Trophoblast cell (in vitro differentiated cells and primary cell): ENCODE data around the gene ASCC1.

ENCODE experiments used
- DNase-seq, 2 donors: peaks; one replicate each; pipeline ENCODE4 v3.0.0-alpha.2; 2016
- H2AFZ ChIP-seq: 2 replicates; pipeline ENCODE4 v1.6.1; 2013; ENCODE audit warnings: low read length, moderate library complexity, mild to moderate bottlenecking; ENCODE audit not compliant: insufficient read depth, poor library complexity
- H2AK5ac ChIP-seq: 2 replicates; pipeline ENCODE4 v1.6.1; 2013; ENCODE audit warnings: mild to moderate bottlenecking, low read length
- H2BK120ac ChIP-seq: 2 replicates; pipeline ENCODE4 v1.6.1; 2013; ENCODE audit warnings: low read length, mild to moderate bottlenecking, moderate library complexity; ENCODE audit not compliant: insufficient read depth, poor library complexity
- H2BK12ac ChIP-seq: 2 replicates; pipeline ENCODE4 v1.6.1; 2013; ENCODE audit warnings: mild to moderate bottlenecking, low read length, moderate library complexity
- H2BK5ac ChIP-seq: 2 replicates; pipeline ENCODE4 v1.6.1; 2013; ENCODE audit warnings: low read length, low read depth, moderate library complexity, mild to moderate bottlenecking; ENCODE audit not compliant: poor library complexity
- H3K14ac ChIP-seq: 2 replicates; pipeline ENCODE4 v1.6.1; 2013; ENCODE audit warnings: mild to moderate bottlenecking, low read length
- H3K18ac ChIP-seq: 2 replicates; pipeline ENCODE4 v1.6.1; 2013; ENCODE audit warnings: mild to moderate bottlenecking, low read length
- H3K23ac ChIP-seq: 2 replicates; pipeline ENCODE4 v1.6.1; 2013; ENCODE audit warnings: low read length
- H3K27ac ChIP-seq: 2 replicates; pipeline ENCODE4 v1.5.1; 2013; ENCODE audit warnings: low read depth, mild to moderate bottlenecking, inconsistent platforms, low read length, moderate library complexity
- H3K27me3 ChIP-seq: 2 replicates; pipeline ENCODE4 v1.6.1; 2013; ENCODE audit warnings: inconsistent platforms, mild to moderate bottlenecking, low read length, moderate library complexity; ENCODE audit not compliant: insufficient read depth
- H3K36me3 ChIP-seq, 2 experiments: 1 replicate in 1 of 2; 2 replicates in 1 of 2; pipeline ENCODE4 v1.6.1; 2013; ENCODE audit warnings: low read length in 2 of 2, mild to moderate bottlenecking in 2 of 2, moderate library complexity in 1 of 2; ENCODE audit not compliant: insufficient read depth in 2 of 2, control insufficient read depth in 1 of 2
- H3K4ac ChIP-seq: 2 replicates; pipeline ENCODE4 v1.6.1; 2013; ENCODE audit warnings: low read depth, mild to moderate bottlenecking, low read length, moderate library complexity
- H3K4me1 ChIP-seq, 2 experiments: 1 replicate in 1 of 2; 2 replicates in 1 of 2; pipeline ENCODE4 v1.6.1; 2013; ENCODE audit warnings: low read length in 2 of 2, mild to moderate bottlenecking in 2 of 2, moderate library complexity in 1 of 2; ENCODE audit not compliant: insufficient read depth in 2 of 2, control insufficient read depth in 1 of 2
- H3K4me2 ChIP-seq: 2 replicates; pipeline ENCODE4 v1.6.1; 2013; ENCODE audit warnings: inconsistent platforms, mild to moderate bottlenecking, low read length, moderate library complexity
- H3K4me3 ChIP-seq: 2 replicates; pipeline ENCODE4 v1.5.1; 2013; ENCODE audit warnings: mild to moderate bottlenecking, low read depth, low read length, inconsistent platforms
- H3K79me1 ChIP-seq: one replicate; pipeline ENCODE4 v1.6.1; 2013; ENCODE audit warnings: low read length
- H3K79me2 ChIP-seq: 2 replicates; pipeline ENCODE4 v1.6.1; 2013; ENCODE audit warnings: low read length, mild to moderate bottlenecking; ENCODE audit not compliant: control insufficient read depth, insufficient read depth, poor library complexity
- H3K9ac ChIP-seq: 2 replicates; pipeline ENCODE4 v1.6.1; 2013; ENCODE audit warnings: mild to moderate bottlenecking, low read length
- H3K9me3 ChIP-seq: 2 replicates; pipeline ENCODE4 v1.6.1; 2013; ENCODE audit warnings: low read depth, mild to moderate bottlenecking, control low read depth, inconsistent platforms, low read length; ENCODE audit not compliant: insufficient read depth
- H4K12ac ChIP-seq: 2 replicates; pipeline ENCODE4 v1.6.1; 2013; ENCODE audit warnings: low read depth, mild to moderate bottlenecking, low read length, moderate library complexity
- H4K8ac ChIP-seq: 2 replicates; pipeline ENCODE4 v1.6.1; 2013; ENCODE audit warnings: low read depth, mild to moderate bottlenecking, low read length, moderate library complexity
- H4K91ac ChIP-seq: one replicate; pipeline ENCODE4 v1.6.1; 2013; ENCODE audit warnings: low read depth, mild to moderate bottlenecking, low read length, moderate library complexity
- whole genome bisulfite sequencing: extraction: QIAGEN DNeasy Blood & Tissue Kit; methylation state at CpG from one replicate; pipeline ENCODE4 v1.1.7; 2013; ENCODE audit warnings: missing lambda C conversion rate; ENCODE audit not compliant: insufficient read length, insufficient coverage; ENCODE audit errors: extremely low coverage; 5-methylcytosine and 5-hydroxymethylcytosine counted together

Gene ASCC1

DNA sequence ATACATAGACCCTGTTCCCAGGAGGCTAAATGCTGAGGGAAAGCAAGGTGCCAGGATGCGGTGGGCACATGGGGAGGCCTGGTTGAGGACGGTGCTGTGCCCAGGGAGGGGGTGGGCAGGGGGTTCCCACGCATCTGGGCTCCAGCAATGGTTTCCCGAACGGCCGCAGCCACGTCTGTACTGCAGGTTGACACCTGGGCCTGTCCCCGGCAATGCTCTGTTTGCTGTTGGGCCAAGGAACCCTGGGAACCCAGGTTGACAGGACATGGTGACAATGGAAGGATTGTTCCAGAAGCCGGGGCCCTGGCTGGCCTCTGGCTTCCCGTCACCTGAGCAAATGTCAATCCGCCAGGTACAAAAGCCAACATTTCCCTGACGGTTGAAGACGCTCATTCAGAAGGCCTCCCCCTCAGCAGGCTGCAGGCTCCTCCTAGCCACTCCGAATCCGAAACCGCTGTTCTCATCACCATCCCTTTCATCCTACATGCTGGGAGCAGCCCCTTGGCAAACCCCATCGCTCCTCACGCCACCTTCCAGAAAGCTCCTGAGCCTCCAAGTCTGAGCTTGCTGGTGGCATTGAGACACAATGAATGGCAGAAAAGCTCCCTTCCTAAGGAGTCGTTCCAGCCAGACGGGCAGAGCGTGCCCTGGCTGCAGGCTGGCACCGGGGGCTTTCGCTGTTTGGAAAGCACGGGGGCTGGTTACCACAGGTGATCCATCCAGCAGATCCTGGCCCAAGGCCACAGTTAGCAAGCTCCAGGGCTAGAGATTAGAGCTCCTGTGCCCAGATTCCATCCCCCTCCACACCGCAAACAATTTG, 158.9 kb downstream of the ASCC1 start:
- no peak overlapping the region for H3K4me2 ChIP-seq
- H3K14ac ChIP-seq, result no peak overlapping the region
- no peak overlapping the region for H3K4ac ChIP-seq
- H2BK5ac ChIP-seq, result no peak overlapping the region
- H3K79me1 ChIP-seq, result no peaks in the 10 kb centered on the region
- no peak overlapping the region for H2BK120ac ChIP-seq
- H3K4me3 ChIP-seq, result no peak overlapping the region
- H3K4me1 ChIP-seq, result no peaks in the 10 kb centered on the region
- no peaks in the 10 kb centered on the region for H3K36me3 ChIP-seq
- DNase-seq, result no peak
- H3K79me2 ChIP-seq, result no peaks in the 10 kb centered on the region
- no peak overlapping the region for H3K23ac ChIP-seq
- H4K8ac ChIP-seq, result no peak overlapping the region
- no CpG with 5 or more reads among the region's 25 CpGs for WGBS
- H2BK12ac ChIP-seq, result no peak overlapping the region
- H3K27ac ChIP-seq, result no peak overlapping the region
- no peaks in the 10 kb centered on the region for H3K27me3 ChIP-seq
- H3K9ac ChIP-seq, result no peak overlapping the region
- H4K12ac ChIP-seq, result no peak overlapping the region
- H3K18ac ChIP-seq, result no peak overlapping the region
- no peak overlapping the region for H2AK5ac ChIP-seq
- H3K9me3 ChIP-seq, result no peaks in the 10 kb centered on the region
- H4K91ac ChIP-seq, result no peak overlapping the region
- no peak overlapping the region for H2AFZ ChIP-seq

- Histone ChIP-seq H3K4me3 (no peak overlapping the region), H2BK5ac (no peak overlapping the region), H4K12ac (no peak overlapping the region), H2AFZ (no peak overlapping the region), H3K36me3 (no peaks in the 10 kb centered on the region), H3K4ac (no peak overlapping the region), H3K9ac (no peak overlapping the region), H3K4me1 (no peaks in the 10 kb centered on the region), H3K18ac (no peak overlapping the region), H3K27me3 (no peaks in the 10 kb centered on the region), H3K23ac (no peak overlapping the region), H2AK5ac (no peak overlapping the region), H3K14ac (no peak overlapping the region), H3K27ac (no peak overlapping the region), H2BK12ac (no peak overlapping the region), H3K79me1 (no peaks in the 10 kb centered on the region), H3K9me3 (no peaks in the 10 kb centered on the region), H4K8ac (no peak overlapping the region), H4K91ac (no peak overlapping the region), H3K4me2 (no peak overlapping the region), H3K79me2 (no peaks in the 10 kb centered on the region), H2BK120ac (no peak overlapping the region)
- no CpG with 5 or more reads among the region's 5 CpGs for WGBS
- no peak for DNase-seq
Observed at GRCh38 chr10:72056113-72056512, 160.0 kb downstream of the ASCC1 start.

DNA sequence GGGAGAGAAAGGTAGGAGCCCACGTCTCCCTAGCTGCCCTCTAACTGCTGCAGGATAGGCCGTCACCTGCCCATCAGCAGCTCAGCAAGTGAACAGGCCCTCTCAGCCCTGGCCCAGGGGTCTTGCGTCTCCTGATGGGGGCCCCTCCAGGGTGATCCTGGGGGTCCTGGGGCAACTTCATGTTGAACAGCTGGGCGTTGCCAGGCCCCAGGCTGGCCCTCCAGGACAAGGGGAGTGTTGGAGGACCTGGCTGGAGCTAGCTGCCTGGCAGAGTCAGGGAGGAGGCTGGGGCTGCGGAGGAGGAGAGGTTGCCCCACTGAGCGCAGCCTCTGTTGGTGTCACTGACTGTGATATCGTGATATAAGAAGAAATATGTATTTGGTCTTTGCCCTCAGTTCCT, 162.4 kb downstream of the ASCC1 start:
- Histone ChIP-seq H3K9me3 (peaks cover 3% of the 10 kb centered on the region), H4K91ac (no peak overlapping the region), H3K79me2 (no peaks in the 10 kb centered on the region), H3K79me1 (no peaks in the 10 kb centered on the region), H4K12ac (no peak overlapping the region), H3K4ac (no peak overlapping the region), H3K23ac (no peak overlapping the region), H3K27me3 (no peaks in the 10 kb centered on the region), H2AK5ac (no peak overlapping the region), H2AFZ (no peak overlapping the region), H3K4me3 (no peak overlapping the region), H3K4me1 (no peaks in the 10 kb centered on the region), H3K14ac (no peak overlapping the region), H3K27ac (no peak overlapping the region), H2BK120ac (no peak overlapping the region), H3K4me2 (no peak overlapping the region), H4K8ac (no peak overlapping the region), H2BK12ac (no peak overlapping the region), H3K18ac (no peak overlapping the region), H3K36me3 (no peaks in the 10 kb centered on the region), H2BK5ac (no peak overlapping the region), H3K9ac (no peak overlapping the region)
- no peak for DNase-seq
- whole genome bisulfite sequencing, result no CpG with 5 or more reads among the region's 7 CpGs

GRCh38 chr10:72050873-72051272, 165.2 kb downstream of the ASCC1 start:
- Histone ChIP-seq H2BK120ac (no peak overlapping the region), H3K27me3 (no peaks in the 10 kb centered on the region), H2BK12ac (no peak overlapping the region), H3K4me2 (no peak overlapping the region), H3K14ac (no peak overlapping the region), H3K9me3 (peaks cover 3% of the 10 kb centered on the region), H3K23ac (no peak overlapping the region), H3K36me3 (no peaks in the 10 kb centered on the region), H3K79me1 (no peaks in the 10 kb centered on the region), H4K8ac (no peak overlapping the region), H3K18ac (no peak overlapping the region), H3K27ac (no peak overlapping the region), H3K4ac (no peak overlapping the region), H2BK5ac (no peak overlapping the region), H3K79me2 (no peaks in the 10 kb centered on the region), H3K4me3 (no peak overlapping the region), H4K12ac (no peak overlapping the region), H3K9ac (no peak overlapping the region), H2AK5ac (no peak overlapping the region), H4K91ac (no peak overlapping the region), H2AFZ (no peak overlapping the region), H3K4me1 (no peaks in the 10 kb centered on the region)
- no peak for DNase-seq
- no CpG with 5 or more reads among the region's 3 CpGs for WGBS
